ENCODE measurements around the gene CYSRT1.
A peak's percentile ranks its signal among the peaks of the same experiment; 100 is the strongest.

CYSRT1 gene

GRCh38 chr9:137224830-137225694, at the start of gene CYSRT1:
CYSRT1 (plus strand) TSS chr9:137225174; CDS start chr9:137225622, 448 bp downstream.
- no peaks in the 10 kb centered on the region for H3K9me3 Mint-ChIP-seq
- H3K27me3 Mint-ChIP-seq, result peaks cover 2% of the 10 kb centered on the region
- peaks cover 8% of the 10 kb centered on the region for H3K4me1 Mint-ChIP-seq
- no peak within 1 kb of the TSS for H3K27ac Mint-ChIP-seq
- peak within 1 kb of the TSS; percentile 82 for H3K4me3 Mint-ChIP-seq
- H3K36me3 Mint-ChIP-seq, result no peaks in the 10 kb centered on the region

- H3K27me3 Mint-ChIP-seq, result no peaks in the 10 kb centered on the region
- H3K9me3 Mint-ChIP-seq, result no peaks in the 10 kb centered on the region
- H3K4me1 Mint-ChIP-seq, result no peaks in the 10 kb centered on the region
- H3K36me3 Mint-ChIP-seq, result no peaks in the 10 kb centered on the region
- H3K4me3 Mint-ChIP-seq, result no peak overlapping the region
- no peak overlapping the region for H3K27ac Mint-ChIP-seq
Observed at GRCh38 chr9:137175345-137175961, 49.5 kb upstream of the CYSRT1 start.

GRCh38 chr9:137176302-137177182, 48.4 kb upstream of the CYSRT1 start:
- no peaks in the 10 kb centered on the region for H3K9me3 Mint-ChIP-seq
- no peaks in the 10 kb centered on the region for H3K27me3 Mint-ChIP-seq
- H3K4me3 Mint-ChIP-seq, result no peak overlapping the region
- no peaks in the 10 kb centered on the region for H3K4me1 Mint-ChIP-seq
- H3K27ac Mint-ChIP-seq, result no peak overlapping the region
- H3K36me3 Mint-ChIP-seq, result no peaks in the 10 kb centered on the region

- no peak overlapping the region for H3K4me3 Mint-ChIP-seq
- no peaks in the 10 kb centered on the region for H3K27me3 Mint-ChIP-seq
- no peaks in the 10 kb centered on the region for H3K36me3 Mint-ChIP-seq
- H3K9me3 Mint-ChIP-seq, result no peaks in the 10 kb centered on the region
- H3K27ac Mint-ChIP-seq, result no peak overlapping the region
- H3K4me1 Mint-ChIP-seq, result no peaks in the 10 kb centered on the region
Observed at GRCh38 chr9:137178201-137178938, 46.6 kb upstream of the CYSRT1 start.

GRCh38 chr9:137178939-137179630, 45.9 kb upstream of the CYSRT1 start:
- Mint-ChIP-seq H3K4me1 (peaks cover 2% of the 10 kb centered on the region), H3K36me3 (no peaks in the 10 kb centered on the region), H3K4me3 (no peak overlapping the region), H3K27ac (no peak overlapping the region), H3K27me3 (no peaks in the 10 kb centered on the region), H3K9me3 (no peaks in the 10 kb centered on the region)

GRCh38 chr9:137179761-137180160, 45.2 kb upstream of the CYSRT1 start:
- H3K4me3 Mint-ChIP-seq, result no peak overlapping the region
- H3K36me3 Mint-ChIP-seq, result no peaks in the 10 kb centered on the region
- no peaks in the 10 kb centered on the region for H3K27me3 Mint-ChIP-seq
- H3K9me3 Mint-ChIP-seq, result no peaks in the 10 kb centered on the region
- peaks cover 7% of the 10 kb centered on the region for H3K4me1 Mint-ChIP-seq
- no peak overlapping the region for H3K27ac Mint-ChIP-seq

GRCh38 chr9:137180491-137180890, 44.5 kb upstream of the CYSRT1 start:
- no peak overlapping the region for H3K27ac Mint-ChIP-seq
- no peaks in the 10 kb centered on the region for H3K27me3 Mint-ChIP-seq
- H3K4me1 Mint-ChIP-seq, result peaks cover 7% of the 10 kb centered on the region
- H3K36me3 Mint-ChIP-seq, result no peaks in the 10 kb centered on the region
- no peak overlapping the region for H3K4me3 Mint-ChIP-seq
- H3K9me3 Mint-ChIP-seq, result no peaks in the 10 kb centered on the region

GRCh38 chr9:137181680-137182079, 43.3 kb upstream of the CYSRT1 start:
- Mint-ChIP-seq H3K27ac (no peak overlapping the region), H3K9me3 (no peaks in the 10 kb centered on the region), H3K36me3 (no peaks in the 10 kb centered on the region), H3K4me1 (peaks cover 13% of the 10 kb centered on the region), H3K27me3 (no peaks in the 10 kb centered on the region), H3K4me3 (no peak overlapping the region)

- Mint-ChIP-seq H3K9me3 (no peaks in the 10 kb centered on the region), H3K4me1 (peaks cover 23% of the 10 kb centered on the region), H3K4me3 (no peak overlapping the region), H3K27me3 (no peaks in the 10 kb centered on the region), H3K27ac (no peak overlapping the region), H3K36me3 (no peaks in the 10 kb centered on the region)
Observed at GRCh38 chr9:137182836-137183235, 42.1 kb upstream of the CYSRT1 start.

- H3K27me3 Mint-ChIP-seq, result no peaks in the 10 kb centered on the region
- no peaks in the 10 kb centered on the region for H3K36me3 Mint-ChIP-seq
- H3K9me3 Mint-ChIP-seq, result no peaks in the 10 kb centered on the region
- no peak overlapping the region for H3K27ac Mint-ChIP-seq
- H3K4me1 Mint-ChIP-seq, result peaks cover 25% of the 10 kb centered on the region
- no peak overlapping the region for H3K4me3 Mint-ChIP-seq
Observed at GRCh38 chr9:137183980-137184595, 40.9 kb upstream of the CYSRT1 start.

GRCh38 chr9:137184881-137185660, 39.9 kb upstream of the CYSRT1 start:
- H3K36me3 Mint-ChIP-seq, result no peaks in the 10 kb centered on the region
- H3K27ac Mint-ChIP-seq, result no peak overlapping the region
- no peak overlapping the region for H3K4me3 Mint-ChIP-seq
- H3K9me3 Mint-ChIP-seq, result no peaks in the 10 kb centered on the region
- H3K4me1 Mint-ChIP-seq, result peaks cover 32% of the 10 kb centered on the region
- H3K27me3 Mint-ChIP-seq, result no peaks in the 10 kb centered on the region

- H3K4me1 Mint-ChIP-seq, result peaks cover 32% of the 10 kb centered on the region
- no peaks in the 10 kb centered on the region for H3K36me3 Mint-ChIP-seq
- no peak overlapping the region for H3K27ac Mint-ChIP-seq
- H3K4me3 Mint-ChIP-seq, result peak overlapping the region; percentile 95
- H3K9me3 Mint-ChIP-seq, result no peaks in the 10 kb centered on the region
- H3K27me3 Mint-ChIP-seq, result no peaks in the 10 kb centered on the region
Observed at GRCh38 chr9:137185921-137186320, 39.1 kb upstream of the CYSRT1 start.

GRCh38 chr9:137186385-137186784, 38.6 kb upstream of the CYSRT1 start:
- no peak overlapping the region for H3K27ac Mint-ChIP-seq
- H3K4me1 Mint-ChIP-seq, result peaks cover 32% of the 10 kb centered on the region
- H3K27me3 Mint-ChIP-seq, result no peaks in the 10 kb centered on the region
- H3K4me3 Mint-ChIP-seq, result peak overlapping the region; percentile 95
- no peaks in the 10 kb centered on the region for H3K9me3 Mint-ChIP-seq
- no peaks in the 10 kb centered on the region for H3K36me3 Mint-ChIP-seq

- Mint-ChIP-seq H3K36me3 (no peaks in the 10 kb centered on the region), H3K9me3 (no peaks in the 10 kb centered on the region), H3K27ac (peak overlapping the region; percentile 91), H3K27me3 (no peaks in the 10 kb centered on the region), H3K4me3 (peak overlapping the region; percentile 95), H3K4me1 (peaks cover 32% of the 10 kb centered on the region)
Observed at GRCh38 chr9:137187386-137187785, 37.6 kb upstream of the CYSRT1 start.
